GM21423 (cell line): ENCODE data around the gene HELZ.
"Not testable (repeated sequence)": the region's sequence is repeated elsewhere in the genome, so short reads cannot be mapped to it uniquely, and the experiment has no call there.

Experiments
- ATAC-seq: cut with Tn5 transposase; IDR thresholded peaks from one replicate; pipeline ENCODE4 v1.9.1; 2021; ENCODE audit warnings: mild to moderate bottlenecking, moderate library complexity; ENCODE audit not compliant: unreplicated experiment

The HELZ gene

DNA sequence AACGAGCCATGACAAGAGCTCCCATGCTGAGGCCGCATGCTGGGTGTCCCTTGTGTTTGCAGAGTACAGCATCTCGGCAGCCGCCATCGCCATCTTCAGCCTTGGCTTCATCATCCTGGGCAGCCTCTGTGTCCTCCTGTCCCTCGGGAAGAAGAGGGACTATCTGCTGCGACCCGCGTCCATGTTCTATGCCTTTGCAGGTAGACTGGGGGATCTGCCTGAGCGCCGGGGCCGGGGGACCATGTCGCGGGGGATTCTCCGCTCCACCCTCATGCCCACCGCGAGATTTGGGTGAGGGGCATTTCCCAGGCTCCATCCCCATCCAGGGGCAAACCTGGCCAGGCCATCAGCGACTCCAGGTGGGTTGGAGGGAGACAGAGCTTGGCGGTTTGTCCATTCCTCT is 190.0 kb downstream of the HELZ start:
- ATAC-seq = no peak

DNA sequence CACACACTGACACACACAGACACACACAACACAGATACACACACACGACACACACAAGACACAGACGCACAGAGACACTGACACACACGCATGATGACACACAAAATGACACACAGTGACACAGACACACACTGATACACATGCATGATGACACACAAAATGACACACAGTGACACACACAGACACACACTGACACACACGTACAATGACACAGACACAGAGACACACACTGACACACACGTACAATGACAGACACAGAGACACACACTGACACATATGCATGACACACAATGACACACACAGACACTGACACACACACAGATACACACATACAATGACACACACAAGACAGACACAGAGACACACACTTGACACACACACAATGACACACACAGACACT is 190.4 kb downstream of the HELZ start:
- no peak for ATAC-seq

- no peak for ATAC-seq
These were observed 190.9 kb downstream of the HELZ start for GRCh38 chr17:67054011-67054591.

- ATAC-seq = no peak
These were observed 191.5 kb downstream of the HELZ start for GRCh38 chr17:67053438-67054000.

GRCh38 chr17:67052720-67053437 is 192.1 kb downstream of the HELZ start:
- ATAC-seq = no peak

GRCh38 chr17:67051837-67052236 is 193.2 kb downstream of the HELZ start:
- ATAC-seq = no peak

GRCh38 chr17:67051155-67051538 is 193.8 kb downstream of the HELZ start:
- ATAC-seq = no peak

DNA sequence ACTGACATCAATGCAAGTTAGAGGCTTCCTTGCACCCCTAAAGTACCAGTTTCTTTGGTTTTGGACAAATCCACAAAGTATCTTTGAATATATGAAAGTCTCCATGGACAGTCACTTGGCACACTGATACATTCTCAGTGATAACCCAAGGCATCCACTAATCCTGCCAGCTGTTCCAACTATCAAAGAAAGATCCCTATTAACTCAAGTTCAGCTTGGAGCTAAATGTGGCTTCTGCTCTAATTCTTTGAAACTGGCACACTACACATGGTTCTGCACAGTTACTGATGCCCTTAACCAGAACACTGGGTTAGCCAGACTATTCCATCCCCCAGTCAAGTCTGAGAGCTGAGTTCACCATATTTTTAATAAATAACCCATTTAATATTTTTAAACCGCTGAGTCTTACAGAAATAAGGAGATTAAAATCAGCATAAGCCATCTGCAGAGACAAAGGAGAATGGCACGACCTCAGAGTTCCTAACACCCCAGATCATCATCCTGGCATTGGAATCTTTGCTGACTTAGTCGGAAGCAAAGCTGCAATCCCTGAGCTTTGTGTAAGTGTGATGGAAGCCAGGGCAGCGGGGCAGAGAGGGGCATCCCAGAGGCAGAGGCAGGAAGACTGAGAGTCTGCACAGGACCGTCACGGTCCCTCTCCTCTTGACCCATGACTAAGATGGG is 194.4 kb downstream of the HELZ start:
- ATAC-seq = no peak

GRCh38 chr17:67050066-67050465 is 194.9 kb downstream of the HELZ start:
- ATAC-seq = no peak

DNA sequence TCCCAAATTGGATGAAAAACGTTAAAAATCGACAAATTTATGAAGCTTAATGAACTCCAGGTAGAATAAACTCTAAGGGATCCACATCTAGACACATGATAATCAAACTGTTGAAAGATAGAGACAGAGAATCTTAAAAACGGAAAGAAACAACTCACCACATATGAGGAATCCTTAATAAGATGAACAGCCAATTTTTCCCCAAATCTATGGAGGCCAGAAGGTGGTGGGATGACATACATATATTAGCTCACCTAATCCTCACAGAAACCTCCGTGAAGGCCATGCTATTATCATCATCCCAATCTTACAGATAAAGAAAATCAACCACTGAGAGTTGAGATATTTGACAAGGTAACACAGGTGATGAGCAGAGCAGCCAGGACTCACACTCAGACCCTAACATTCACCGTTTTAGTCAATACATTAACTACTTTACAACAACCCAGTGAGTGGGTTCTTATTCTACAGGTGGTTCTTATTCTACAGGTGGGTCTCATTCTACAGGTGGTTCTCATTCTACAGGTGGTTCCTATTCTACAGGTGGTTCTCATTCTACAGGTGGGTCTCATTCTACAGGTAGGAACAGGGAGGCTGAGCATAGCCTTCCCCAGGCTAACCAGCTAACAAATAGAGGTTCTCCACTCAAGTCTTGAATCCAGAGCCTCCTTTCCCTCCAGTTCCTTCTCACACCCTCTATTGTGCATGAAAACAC is 195.8 kb downstream of the HELZ start:
- ATAC-seq = no peak

DNA sequence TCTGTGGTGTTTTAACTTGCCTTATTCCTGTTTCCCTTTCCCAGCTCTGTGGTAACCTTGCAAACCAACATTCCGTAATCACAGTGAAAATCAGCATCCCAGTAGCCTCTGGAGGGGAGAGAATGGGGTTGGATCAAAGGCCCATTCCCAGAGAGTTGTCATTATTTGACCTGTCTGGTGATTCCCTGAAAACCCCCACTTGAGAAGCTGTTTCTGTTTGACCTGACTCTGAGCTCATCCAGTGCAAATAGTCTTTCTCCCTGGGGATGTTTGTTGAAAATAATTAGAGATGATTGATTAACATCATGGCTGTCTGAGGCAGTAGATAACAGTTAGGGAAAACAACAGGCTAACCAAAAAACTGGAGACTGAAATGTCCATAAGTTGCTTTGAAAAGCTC is 197.6 kb downstream of the HELZ start:
- ATAC-seq = no peak

GRCh38 chr17:67046398-67046797 is 198.6 kb downstream of the HELZ start:
- no peak for ATAC-seq

DNA sequence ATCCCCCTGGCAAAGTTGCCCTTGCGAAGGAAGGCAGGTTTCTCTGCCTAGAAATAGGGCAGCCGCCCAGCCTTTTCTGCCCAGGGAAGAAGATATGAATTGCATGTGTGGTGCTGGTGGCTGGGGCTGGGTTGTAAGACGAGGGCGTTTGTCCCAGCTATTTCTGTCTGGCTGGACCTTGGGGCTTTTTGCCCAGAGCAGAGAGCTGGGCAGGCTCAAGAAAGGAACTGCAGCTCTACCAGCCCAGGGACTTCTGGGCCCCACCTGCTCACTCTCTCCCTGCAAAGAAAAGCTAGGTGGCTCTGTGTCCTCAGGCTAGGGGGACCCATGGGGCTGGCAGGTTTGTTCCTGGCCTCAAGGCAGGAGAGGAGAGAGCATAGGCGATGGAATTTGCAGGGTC is 200.1 kb downstream of the HELZ start:
- no peak for ATAC-seq

- ATAC-seq = no peak
These were observed 200.8 kb downstream of the HELZ start, which contains the start of gene CACNG1 for GRCh38 chr17:67044016-67044772. Gene CACNG1 (plus strand): TSS chr17:67044554. CDS start chr17:67044661, 107 bp downstream.

DNA sequence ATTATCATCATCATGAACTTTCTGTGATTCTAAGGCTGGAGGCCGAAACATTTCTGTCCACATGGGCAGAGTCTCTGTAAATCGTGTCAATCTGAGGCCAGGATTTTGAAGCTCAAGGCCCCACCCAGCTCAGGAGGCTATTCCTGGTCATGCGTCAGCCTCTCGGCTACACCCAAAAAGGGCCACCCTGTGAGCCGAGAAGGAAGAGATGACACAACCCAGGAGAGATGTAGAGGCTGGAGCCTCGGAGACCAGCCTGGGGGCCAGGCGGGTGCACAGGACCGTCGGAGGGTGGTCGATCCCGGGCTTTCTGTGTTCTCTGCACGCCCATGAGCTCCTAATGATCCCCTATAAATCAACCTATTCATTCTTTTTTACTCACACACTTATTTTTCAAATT is 201.7 kb downstream of the HELZ start:
- ATAC-seq = no peak

DNA sequence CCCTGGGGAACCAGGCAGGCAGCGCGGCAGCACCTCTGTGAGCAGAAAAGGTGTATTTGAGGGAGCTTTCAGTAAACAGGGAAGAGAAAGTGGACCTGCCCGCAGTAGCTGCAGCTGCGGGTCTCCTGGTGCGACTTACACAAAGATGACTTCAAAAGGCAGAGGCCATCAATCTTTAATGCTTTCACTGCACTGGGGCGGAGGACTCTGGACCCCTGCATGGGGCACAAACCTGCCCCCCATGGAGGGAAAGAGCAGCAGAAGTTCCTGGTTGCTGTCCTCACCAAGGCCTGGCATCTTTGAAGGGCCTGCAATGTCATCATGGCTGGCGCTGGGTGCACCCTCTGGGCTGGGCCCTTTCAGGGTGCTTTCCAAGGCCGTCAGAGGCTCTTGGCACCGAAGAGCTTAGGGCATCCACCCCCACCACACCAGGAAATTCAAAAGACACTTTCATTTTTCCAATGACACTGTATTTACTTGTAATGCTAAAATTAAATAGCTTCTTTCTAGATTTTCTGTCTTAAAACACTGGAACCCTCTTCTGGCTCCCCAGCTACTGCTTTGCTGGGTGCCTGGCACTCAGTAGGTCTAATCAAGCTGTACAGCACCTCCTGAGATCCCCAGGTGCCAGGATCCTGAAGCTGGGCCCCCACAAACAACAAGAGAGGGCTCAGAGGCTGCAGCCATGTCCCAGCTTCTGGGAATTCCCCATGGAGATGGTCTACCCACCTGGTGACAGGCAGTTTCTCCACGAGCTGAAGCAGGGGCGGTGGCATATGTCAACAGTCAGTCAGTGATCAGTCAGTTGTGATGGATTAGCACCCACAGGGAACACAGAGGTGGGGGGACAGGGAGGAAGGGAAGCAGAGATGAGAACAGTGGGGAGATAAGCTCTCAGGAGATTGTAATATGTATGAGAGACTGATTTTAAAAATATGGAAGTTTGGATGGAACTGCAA is 202.8 kb downstream of the HELZ start:
- ATAC-seq = no peak

DNA sequence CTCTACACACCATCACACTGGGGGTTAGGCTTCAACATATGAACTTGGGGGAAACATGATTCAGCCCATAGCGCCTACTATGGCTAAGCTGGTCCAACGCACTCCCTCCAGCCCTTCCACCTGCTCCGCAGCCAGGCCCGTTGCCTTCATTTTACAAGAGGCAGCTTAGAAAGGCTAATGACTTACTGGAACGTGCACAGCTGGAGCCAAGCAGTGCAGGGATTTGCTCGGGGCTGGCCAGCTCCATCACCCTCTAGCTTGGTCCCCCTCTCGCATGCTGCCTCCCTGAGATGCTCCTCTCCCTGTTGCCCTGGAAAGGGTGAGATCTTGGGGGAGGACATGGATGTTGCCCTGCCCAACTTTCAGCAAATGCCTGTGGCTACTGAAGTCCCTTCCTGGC is 203.5 kb downstream of the HELZ start:
- no peak for ATAC-seq

DNA sequence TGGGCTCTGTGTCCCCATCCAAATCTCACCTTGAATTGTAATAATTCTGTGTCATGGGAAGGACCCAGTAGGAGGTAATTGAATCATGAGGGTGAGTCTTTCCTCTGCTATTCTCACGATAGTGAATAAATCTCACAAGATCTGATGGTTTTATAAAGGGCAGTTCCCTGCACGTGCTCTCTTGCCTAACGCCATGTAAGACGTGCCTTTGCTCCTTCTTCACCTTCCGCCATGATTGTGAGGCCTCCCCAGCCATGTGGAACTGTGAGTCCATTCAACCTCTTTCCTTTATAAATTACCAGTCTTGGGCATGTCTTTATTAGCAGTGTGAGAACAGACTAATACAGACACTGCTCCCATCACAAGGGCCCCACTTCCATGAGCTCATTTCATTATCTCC is 203.9 kb downstream of the HELZ start:
- not testable (repeated sequence) for ATAC-seq

DNA sequence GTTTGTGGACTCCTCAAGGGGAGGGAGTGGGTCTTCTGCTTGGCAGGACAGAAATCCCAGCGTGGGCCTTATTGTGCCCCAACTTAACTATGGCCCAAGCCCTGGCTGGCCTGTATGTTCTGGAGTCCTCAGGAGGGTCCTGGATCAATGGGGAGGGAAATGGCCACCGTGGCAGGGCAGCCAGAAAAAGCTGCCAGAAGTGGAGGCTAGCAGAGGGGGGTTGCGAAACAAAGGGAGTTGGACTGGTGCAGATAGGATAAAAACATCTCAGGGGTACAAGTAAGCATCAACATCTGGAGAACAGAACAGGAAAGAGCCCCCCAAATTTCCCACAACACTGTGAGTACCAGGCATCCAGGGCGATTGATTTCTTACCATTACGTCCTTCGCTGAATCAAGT is 204.3 kb downstream of the HELZ start:
- ATAC-seq = no peak
